Astrocyte (in vitro differentiated cells and primary cell): ENCODE measurements around the gene POU3F3.

Experiments used
- CTCF ChIP-seq: IDR thresholded peaks from 2 replicates; pipeline ENCODE4 v1.5.1; 2011; ENCODE audit warnings: low read depth, mild to moderate bottlenecking, inconsistent platforms, low read length, moderate library complexity; ENCODE audit not compliant: insufficient read depth
- EZH2 ChIP-seq: IDR thresholded peaks from 2 replicates; pipeline ENCODE4 v1.6.1; 2012; ENCODE audit warnings: mild to moderate bottlenecking, low read length, inconsistent platforms; ENCODE audit not compliant: insufficient read depth

GRCh38 chr2:104871972-104872865 lies 18.3 kb downstream of the POU3F3 start:
- no peak for TF ChIP-seq CTCF
- peak; percentile 43 for TF ChIP-seq EZH2
